SIG-M5 treated with dmso at 0.1 percent for 504 hours (cell line): ENCODE measurements around the gene YIPF5.

Experiments used
- DNase-seq: peaks from one replicate; lab custom pipeline; 2025; ENCODE audit not compliant: unreplicated experiment; lab: John Stamatoyannopoulos, UW

Gene YIPF5

DNA sequence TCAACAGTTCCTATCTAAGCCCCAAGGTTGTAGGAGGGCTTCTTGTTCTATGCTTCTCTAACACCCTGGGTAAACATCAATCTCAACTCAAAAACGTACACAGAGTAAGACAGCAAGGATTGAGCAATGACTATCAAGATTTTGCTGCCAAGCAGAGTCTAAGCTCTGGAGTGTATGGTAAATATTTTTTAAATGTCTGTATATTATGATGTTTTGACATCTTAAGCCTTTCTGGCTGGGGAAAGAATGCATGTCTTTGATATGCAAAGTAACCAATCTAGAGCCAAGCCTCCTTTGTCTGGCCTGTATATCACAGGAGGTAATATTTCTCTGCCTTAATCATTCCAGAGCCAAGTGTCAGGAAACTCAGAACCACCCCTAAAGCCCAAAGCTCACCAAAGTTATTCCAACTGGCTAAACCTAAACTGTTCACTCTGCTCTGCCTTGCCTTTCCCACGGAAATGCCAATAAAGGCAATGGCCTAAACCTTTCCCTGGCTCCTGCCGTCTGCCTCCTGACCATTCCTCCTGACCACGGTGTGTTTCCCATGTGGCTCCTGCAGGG lies 45.2 kb downstream of the YIPF5 start:
- no peak for DNase-seq

DNA sequence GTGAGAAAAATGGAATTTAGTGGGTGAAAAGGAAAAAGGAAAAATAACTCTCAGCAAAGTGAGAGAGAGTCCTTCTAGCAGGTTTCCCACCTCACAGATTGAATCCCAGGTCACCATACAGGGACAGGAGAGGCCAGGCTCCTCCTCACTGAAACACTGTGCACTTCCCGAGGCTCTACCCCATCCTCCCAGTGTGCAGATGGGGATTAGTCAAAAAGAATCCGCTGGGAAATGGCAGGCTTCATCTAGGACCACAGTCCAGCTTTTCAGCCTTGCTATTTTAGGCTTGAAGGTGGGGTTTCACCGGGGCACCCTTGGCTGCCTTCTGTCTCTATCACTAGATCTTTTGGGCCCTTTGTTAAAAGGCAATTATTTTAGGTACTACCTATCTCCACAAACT lies 47.8 kb downstream of the YIPF5 start:
- DNase-seq = no peak

DNA sequence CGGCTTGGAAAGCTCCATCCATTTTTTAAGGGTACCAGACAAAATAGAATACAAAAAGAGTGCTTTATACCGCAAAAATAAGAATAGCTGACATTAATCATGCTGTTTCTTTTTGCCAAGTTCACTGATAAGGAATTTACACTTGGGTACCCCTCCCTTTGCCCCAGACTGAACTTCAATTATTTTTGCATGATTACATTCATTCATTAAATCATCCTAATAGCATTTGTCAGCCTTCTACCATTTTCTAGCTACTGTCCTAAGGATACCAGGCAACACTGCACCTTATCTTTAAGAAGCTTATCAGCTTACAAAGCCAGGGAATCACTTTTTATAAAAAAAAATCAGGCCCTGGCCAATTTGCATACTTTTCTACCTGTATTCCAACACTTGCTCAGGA lies 48.4 kb downstream of the YIPF5 start:
- DNase-seq = no peak

DNA sequence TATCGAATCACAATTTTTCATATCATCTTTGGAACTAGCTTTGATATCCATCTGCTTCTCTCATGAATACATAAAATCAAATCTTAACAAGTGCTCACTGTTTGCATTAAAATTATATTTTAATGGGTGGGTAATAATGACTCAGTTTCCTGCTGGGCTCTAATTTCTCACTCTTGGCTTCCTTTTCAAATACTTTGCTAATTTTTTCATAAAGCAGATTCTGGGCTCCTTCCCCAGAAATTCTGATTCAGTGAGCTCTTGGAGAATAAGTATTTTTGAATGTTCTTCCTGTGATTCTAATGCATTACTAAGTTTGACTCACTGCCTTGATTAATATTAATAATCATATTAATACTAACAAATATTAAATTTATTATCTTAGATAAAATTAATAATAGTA lies 48.9 kb downstream of the YIPF5 start:
- DNase-seq = no peak

DNA sequence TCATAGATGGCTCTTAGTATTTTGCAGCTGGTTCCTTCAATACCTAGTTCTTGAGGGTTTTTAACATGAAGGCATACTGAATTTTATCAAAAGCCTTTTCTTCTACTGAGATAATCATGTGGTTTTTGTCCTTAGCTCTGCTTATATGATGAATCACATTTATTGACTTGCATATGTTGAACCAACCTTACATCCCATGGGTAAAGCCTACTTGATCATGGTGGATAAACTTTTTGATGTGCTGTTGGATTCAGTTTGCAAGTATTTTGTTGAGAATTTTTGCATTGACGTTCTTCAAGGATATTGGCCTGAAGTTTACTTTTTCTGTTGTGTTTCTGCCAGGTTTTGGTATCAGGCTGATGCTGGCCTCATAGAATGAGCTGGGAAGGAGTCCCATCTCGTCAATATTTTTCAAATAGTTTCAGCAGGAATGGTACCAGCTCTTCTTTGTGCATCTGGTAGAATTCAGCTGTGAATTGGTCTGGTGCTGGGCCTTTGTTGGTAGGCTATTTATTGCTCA lies 49.7 kb downstream of the YIPF5 start:
- DNase-seq = no peak

DNA sequence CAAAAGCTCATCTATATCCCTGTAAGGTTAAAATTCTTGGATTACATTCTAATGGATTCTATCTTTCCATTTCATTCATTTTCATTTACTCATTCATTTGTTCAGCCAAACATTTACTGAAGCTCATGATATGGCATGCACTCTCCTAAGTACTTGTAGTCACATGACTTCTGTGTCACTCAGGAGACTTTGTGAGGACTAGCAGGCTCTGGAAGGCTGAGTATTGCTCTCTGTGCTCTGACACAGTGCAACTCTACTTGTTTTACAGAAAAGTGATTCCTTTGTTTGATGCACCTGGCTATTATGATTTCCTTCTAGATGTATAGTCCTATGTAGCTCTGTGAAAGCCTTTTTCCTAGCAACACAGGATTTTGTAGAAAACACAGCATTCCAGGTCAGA lies 53.0 kb downstream of the YIPF5 start:
- no peak for DNase-seq

DNA sequence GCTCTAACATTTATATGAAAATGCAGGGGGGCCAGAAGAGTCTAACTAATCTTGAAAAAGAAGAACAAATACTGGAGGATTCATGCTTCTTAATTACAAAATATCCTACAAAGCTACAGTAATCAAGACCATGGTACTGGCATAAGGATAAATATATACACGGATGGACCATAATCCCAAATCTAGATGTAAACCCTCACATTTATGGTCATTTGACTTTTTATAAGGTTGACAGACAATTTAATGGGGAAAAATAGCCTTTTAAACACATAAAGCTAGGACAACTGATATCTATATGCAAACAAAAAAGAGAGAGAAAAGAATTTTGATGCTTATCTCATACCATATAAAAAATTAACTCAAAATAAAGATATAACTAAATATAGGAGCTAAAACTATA lies 55.9 kb downstream of the YIPF5 start:
- DNase-seq = no peak
